Measurements from ENCODE around the gene SWAP70.

DNA sequence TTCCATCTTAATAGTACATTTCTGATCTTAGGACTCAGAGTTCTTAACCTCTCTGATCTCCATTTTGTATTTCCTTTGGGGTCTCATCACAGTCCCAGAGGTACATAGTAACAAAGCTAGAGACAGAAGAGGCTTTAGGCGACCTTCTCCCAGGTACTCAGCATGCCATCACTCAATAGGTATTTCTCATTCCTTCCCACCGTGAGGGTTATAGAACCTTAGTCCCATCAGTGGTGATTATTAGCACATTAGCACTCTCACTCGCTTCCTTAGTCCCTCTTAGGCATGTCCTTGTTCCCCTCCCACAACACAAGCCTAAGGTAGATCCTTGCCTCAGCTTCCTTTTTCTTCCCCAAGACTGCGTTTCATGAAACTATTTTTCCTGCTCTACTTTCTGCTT lies 14.7 kb downstream of the SWAP70 start:
- TF ChIP-seq SUZ12 (IDR thresholded peaks at IDR 0.05; ENCODE audit: extremely low read depth, insufficient read depth, insufficient read length) (no peak), YY1 (IDR thresholded peaks at IDR 0.05; ENCODE audit: insufficient read depth, insufficient read length) (no peak), ZNF274 (IDR thresholded peaks at IDR 0.05; ENCODE audit: low read depth, low read length) (no peak)
